Liver (tissue), 9 donors: Measurements from ENCODE around the gene GLP2R. TPM values are rescaled to one million over a fixed set of nuclear protein-coding genes. Genes with fewer than 3 reads are reported as not detected.

Experiments
- DNase-seq: peaks from one replicate; pipeline ENCODE4 v3.0.0-alpha.2; 2017; ENCODE audit warnings: low spot score
- H3K27ac ChIP-seq, 2 donors: one replicate each; pipeline ENCODE4 v1.7.0; 2013; ENCODE audit warnings: inconsistent platforms in 2 of 2, low read length in 2 of 2, control low read depth in 1 of 2, low read depth in 1 of 2, mild to moderate bottlenecking in 1 of 2
- H3K27me3 ChIP-seq, 4 donors: one replicate each; pipeline versions ENCODE4 v1.6.1 to v1.7.0; 2013; ENCODE audit warnings: low read length in 3 of 4, inconsistent platforms in 1 of 4, mild to moderate bottlenecking in 1 of 4, moderate library complexity in 1 of 4; ENCODE audit not compliant: control insufficient read depth in 4 of 4, insufficient read depth in 4 of 4
- H3K36me3 ChIP-seq, 4 donors: one replicate each; pipeline versions ENCODE4 v1.6.1 to v1.7.0; 2013; ENCODE audit warnings: low read length in 3 of 4, mild to moderate bottlenecking in 3 of 4, low read depth in 1 of 4, moderate library complexity in 1 of 4; ENCODE audit not compliant: control insufficient read depth in 4 of 4, insufficient read depth in 3 of 4
- H3K4me1 ChIP-seq, 4 donors: one replicate each; pipeline versions ENCODE4 v1.6.1 to v1.7.0; 2013; ENCODE audit warnings: low read length in 3 of 4, mild to moderate bottlenecking in 3 of 4, moderate library complexity in 1 of 4; ENCODE audit not compliant: control insufficient read depth in 4 of 4, insufficient read depth in 4 of 4
- H3K4me3 ChIP-seq, 3 donors: one replicate each; pipeline versions ENCODE4 v1.6.1 to v1.7.0; 2013; ENCODE audit warnings: low read length in 3 of 3, control low read depth in 1 of 3, low read depth in 1 of 3, mild to moderate bottlenecking in 1 of 3
- H3K9ac ChIP-seq, 2 donors: one replicate each; pipeline ENCODE4 v1.7.0; 2013; ENCODE audit warnings: low read length in 2 of 2, mild to moderate bottlenecking in 2 of 2, moderate library complexity in 2 of 2, control low read depth in 1 of 2, low read depth in 1 of 2
- H3K9me3 ChIP-seq, 4 donors: one replicate each; pipeline versions ENCODE4 v1.6.1 to v1.7.0; 2013; ENCODE audit warnings: low read length in 3 of 4; ENCODE audit not compliant: control insufficient read depth in 4 of 4
- EGR1 ChIP-seq, 2 donors: IDR thresholded peaks; 2 replicates each; pipeline ENCODE4 v1.6.1; 2016 to 2018; ENCODE audit warnings: antibody characterized with exemption in 2 of 2, low read depth in 2 of 2
- FOXA1 ChIP-seq: IDR thresholded peaks from 2 replicates; pipeline ENCODE4 v1.6.1; 2016; ENCODE audit warnings: antibody characterized with exemption
- FOXA2 ChIP-seq: IDR thresholded peaks from 2 replicates; pipeline ENCODE4 v1.6.1; 2016; ENCODE audit warnings: antibody characterized with exemption
- GABPA ChIP-seq, 2 donors: IDR thresholded peaks in 1 of 2; conservative IDR thresholded peaks in 1 of 2; 2 replicates each; pipeline ENCODE4 v1.6.1; 2016; ENCODE audit warnings: antibody characterized with exemption in 2 of 2, mild to moderate bottlenecking in 1 of 2, moderate library complexity in 1 of 2
- HNF4A ChIP-seq, 2 donors: conservative IDR thresholded peaks; 2 replicates each; pipeline ENCODE4 v1.6.1; 2016; ENCODE audit warnings: antibody characterized with exemption in 2 of 2, mild to moderate bottlenecking in 2 of 2
- HNF4G ChIP-seq: IDR thresholded peaks from 2 replicates; pipeline ENCODE4 v1.6.1; 2016; ENCODE audit warnings: antibody characterized with exemption
- JUND ChIP-seq, 2 donors: IDR thresholded peaks; 2 replicates each; pipeline ENCODE4 v1.6.1; 2016; ENCODE audit warnings: antibody characterized with exemption in 2 of 2
- NR2F2 ChIP-seq: IDR thresholded peaks from 2 replicates; pipeline ENCODE4 v1.6.1; 2016; ENCODE audit warnings: antibody characterized with exemption
- RAD21 ChIP-seq, 2 donors: IDR thresholded peaks; 2 replicates each; pipeline ENCODE4 v1.6.1; 2016; ENCODE audit warnings: antibody characterized with exemption in 2 of 2, mild to moderate bottlenecking in 2 of 2
- RXRA ChIP-seq, 2 donors: IDR thresholded peaks; 2 replicates each; pipeline ENCODE4 v1.6.1; 2017 to 2018; ENCODE audit warnings: antibody characterized with exemption in 2 of 2, mild to moderate bottlenecking in 1 of 2
- SP1 ChIP-seq: IDR thresholded peaks from 2 replicates; pipeline ENCODE4 v1.6.1; 2018; ENCODE audit warnings: antibody characterized with exemption, mild to moderate bottlenecking
- TAF1 ChIP-seq: conservative IDR thresholded peaks from 2 replicates; pipeline ENCODE4 v1.6.1; 2016; ENCODE audit warnings: antibody characterized with exemption, mild to moderate bottlenecking
- YY1 ChIP-seq: IDR thresholded peaks from 2 replicates; pipeline ENCODE4 v1.6.1; 2016; ENCODE audit warnings: antibody characterized with exemption, mild to moderate bottlenecking
- WGBS: extraction: QIAGEN DNeasy Blood & Tissue Kit; methylation state at CpG from one replicate; pipeline ENCODE4 v1.1.7; 2013; 5-methylcytosine and 5-hydroxymethylcytosine counted together
- polyA plus RNA-seq, 2 donors: library from polyadenylated mRNA; stranded (reverse) in 1 of 2; unstranded in 1 of 2; fragments of 200-250 nt in 1 of 2; fragments of >200 nt in 1 of 2; fragmentation: Nextera tagmentation in 1 of 2; extraction: Ambion mirVana in 1 of 2; gene quantifications; one replicate each; pipeline versions ENCODE4 v1.2.1 to v1.2.3, GENCODE V29; 2013 to 2015
- total RNA-seq, 2 donors: library from RNA; depleted of rRNA; stranded (reverse); fragments of >200 nt; gene quantifications; one replicate each; pipeline ENCODE4 v1.2.3, GENCODE V29; 2014
- TF ChIP-seq, protein P1 (sequence below): IDR thresholded peaks from 2 replicates; pipeline ENCODE4 v1.6.1; 2016; ENCODE audit warnings: antibody characterized with exemption
- TF ChIP-seq, protein P2 (sequence below): fragments of 150-350 bp; IDR thresholded peaks from 2 replicates; pipeline ENCODE4 v1.5.1; 2017; ENCODE audit warnings: improper control_type of control experiment, low read depth, low read length; ENCODE audit not compliant: missing input control
- TF ChIP-seq, protein P3 (sequence below): IDR thresholded peaks from 2 replicates; pipeline ENCODE4 v1.6.1; 2016; ENCODE audit warnings: antibody characterized with exemption, mild to moderate bottlenecking
- TF ChIP-seq, protein P4 (sequence below): IDR thresholded peaks from 2 replicates; pipeline ENCODE4 v1.6.1; 2016; ENCODE audit warnings: antibody characterized with exemption
- donor health status: healthy.
- donor health status: healthy.
- donor health status: healthy.
- donor health status: healthy.
- donor health status: healthy.

GLP2R gene
- total and polyA plus RNA-seq, 4 donors = 0.39 to 1.4 (median 0.58) TPM

DNA sequence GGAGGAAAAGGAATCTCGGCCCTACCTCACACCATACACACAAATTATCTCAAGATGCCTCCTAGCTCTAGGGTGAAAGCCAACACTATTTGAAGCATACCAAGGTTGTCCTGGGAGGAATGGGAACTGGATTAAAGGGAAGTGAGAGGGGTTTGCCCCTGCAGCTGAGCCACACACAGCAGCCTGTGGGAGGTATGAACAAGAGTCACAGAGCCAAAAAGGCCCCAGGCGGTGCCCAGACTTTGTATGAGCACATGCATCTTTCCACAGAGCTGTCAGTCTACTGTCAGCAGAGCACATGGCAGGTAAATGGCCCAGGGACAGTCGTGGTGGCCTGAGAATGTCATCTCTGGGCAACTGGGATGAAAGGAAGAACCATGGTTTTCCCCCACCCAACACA lies 110.4 kb downstream of the GLP2R start (continued):
- TF ChIP-seq RAD21 (IDR thresholded peaks at IDR 0.05) = no peak

DNA sequence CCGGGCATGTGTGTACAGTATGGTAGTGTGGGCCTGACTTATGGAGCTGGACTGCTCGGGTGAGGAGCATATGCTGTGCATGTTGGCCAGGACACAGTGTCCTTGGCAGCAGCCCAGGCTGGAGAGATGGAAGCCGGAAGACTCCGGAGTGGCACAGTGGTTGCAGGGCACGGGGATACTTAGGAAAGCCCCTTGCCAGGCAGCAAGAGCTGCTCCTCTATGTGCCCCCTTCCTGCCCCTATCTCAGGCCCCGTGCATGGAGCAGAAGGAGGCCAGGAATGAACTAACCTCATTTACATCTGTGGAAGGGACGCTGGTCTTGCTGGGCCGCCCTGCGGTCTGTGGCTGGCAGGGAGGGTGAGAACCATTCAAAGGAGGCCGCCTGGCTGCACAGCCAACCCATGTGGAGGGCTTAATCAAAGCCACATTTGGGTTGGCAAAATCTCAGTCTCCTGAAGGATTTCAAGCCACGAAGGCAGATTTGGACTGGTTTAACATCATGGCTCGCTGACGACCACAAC lies 111.6 kb downstream of the GLP2R start:
- peaks cover 0 to 2% (median 0%) of the 10 kb centered on the region in 4 donors for H3K36me3 ChIP-seq
- H3K4me3 ChIP-seq = no peak overlapping the region
- TF ChIP-seq SP1 (no peak), HNF4A (conservative IDR thresholded peaks at IDR 0.05) (no peak), TAF1 (no peak), RXRA (IDR thresholded peaks at IDR 0.05) (no peak), FOXA2 (no peak), YY1 (no peak), NR2F2 (no peak), RAD21 (IDR thresholded peaks at IDR 0.05) (no peak), HNF4G (no peak), FOXA1 (no peak)
- TF ChIP-seq, protein P1, sequence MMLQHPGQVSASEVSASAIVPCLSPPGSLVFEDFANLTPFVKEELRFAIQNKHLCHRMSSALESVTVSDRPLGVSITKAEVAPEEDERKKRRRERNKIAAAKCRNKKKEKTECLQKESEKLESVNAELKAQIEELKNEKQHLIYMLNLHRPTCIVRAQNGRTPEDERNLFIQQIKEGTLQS = no peak
- TF ChIP-seq, protein P2, sequence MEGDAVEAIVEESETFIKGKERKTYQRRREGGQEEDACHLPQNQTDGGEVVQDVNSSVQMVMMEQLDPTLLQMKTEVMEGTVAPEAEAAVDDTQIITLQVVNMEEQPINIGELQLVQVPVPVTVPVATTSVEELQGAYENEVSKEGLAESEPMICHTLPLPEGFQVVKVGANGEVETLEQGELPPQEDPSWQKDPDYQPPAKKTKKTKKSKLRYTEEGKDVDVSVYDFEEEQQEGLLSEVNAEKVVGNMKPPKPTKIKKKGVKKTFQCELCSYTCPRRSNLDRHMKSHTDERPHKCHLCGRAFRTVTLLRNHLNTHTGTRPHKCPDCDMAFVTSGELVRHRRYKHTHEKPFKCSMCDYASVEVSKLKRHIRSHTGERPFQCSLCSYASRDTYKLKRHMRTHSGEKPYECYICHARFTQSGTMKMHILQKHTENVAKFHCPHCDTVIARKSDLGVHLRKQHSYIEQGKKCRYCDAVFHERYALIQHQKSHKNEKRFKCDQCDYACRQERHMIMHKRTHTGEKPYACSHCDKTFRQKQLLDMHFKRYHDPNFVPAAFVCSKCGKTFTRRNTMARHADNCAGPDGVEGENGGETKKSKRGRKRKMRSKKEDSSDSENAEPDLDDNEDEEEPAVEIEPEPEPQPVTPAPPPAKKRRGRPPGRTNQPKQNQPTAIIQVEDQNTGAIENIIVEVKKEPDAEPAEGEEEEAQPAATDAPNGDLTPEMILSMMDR = no peak
- TF ChIP-seq, protein P3, sequence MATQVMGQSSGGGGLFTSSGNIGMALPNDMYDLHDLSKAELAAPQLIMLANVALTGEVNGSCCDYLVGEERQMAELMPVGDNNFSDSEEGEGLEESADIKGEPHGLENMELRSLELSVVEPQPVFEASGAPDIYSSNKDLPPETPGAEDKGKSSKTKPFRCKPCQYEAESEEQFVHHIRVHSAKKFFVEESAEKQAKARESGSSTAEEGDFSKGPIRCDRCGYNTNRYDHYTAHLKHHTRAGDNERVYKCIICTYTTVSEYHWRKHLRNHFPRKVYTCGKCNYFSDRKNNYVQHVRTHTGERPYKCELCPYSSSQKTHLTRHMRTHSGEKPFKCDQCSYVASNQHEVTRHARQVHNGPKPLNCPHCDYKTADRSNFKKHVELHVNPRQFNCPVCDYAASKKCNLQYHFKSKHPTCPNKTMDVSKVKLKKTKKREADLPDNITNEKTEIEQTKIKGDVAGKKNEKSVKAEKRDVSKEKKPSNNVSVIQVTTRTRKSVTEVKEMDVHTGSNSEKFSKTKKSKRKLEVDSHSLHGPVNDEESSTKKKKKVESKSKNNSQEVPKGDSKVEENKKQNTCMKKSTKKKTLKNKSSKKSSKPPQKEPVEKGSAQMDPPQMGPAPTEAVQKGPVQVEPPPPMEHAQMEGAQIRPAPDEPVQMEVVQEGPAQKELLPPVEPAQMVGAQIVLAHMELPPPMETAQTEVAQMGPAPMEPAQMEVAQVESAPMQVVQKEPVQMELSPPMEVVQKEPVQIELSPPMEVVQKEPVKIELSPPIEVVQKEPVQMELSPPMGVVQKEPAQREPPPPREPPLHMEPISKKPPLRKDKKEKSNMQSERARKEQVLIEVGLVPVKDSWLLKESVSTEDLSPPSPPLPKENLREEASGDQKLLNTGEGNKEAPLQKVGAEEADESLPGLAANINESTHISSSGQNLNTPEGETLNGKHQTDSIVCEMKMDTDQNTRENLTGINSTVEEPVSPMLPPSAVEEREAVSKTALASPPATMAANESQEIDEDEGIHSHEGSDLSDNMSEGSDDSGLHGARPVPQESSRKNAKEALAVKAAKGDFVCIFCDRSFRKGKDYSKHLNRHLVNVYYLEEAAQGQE = no peak
- peaks cover 0 to 3% (median under 1%) of the 10 kb centered on the region in 4 donors for H3K9me3 ChIP-seq
- 79% methylated on average over 13 of the region's 13 CpGs for WGBS
- H3K27ac ChIP-seq = no peak overlapping the region
- peaks cover 0 to 6% (median 2%) of the 10 kb centered on the region in 4 donors for H3K27me3 ChIP-seq
- no peak overlapping the region for H3K9ac ChIP-seq
- no peak for DNase-seq
- H3K4me1 ChIP-seq = no peaks in the 10 kb centered on the region

DNA sequence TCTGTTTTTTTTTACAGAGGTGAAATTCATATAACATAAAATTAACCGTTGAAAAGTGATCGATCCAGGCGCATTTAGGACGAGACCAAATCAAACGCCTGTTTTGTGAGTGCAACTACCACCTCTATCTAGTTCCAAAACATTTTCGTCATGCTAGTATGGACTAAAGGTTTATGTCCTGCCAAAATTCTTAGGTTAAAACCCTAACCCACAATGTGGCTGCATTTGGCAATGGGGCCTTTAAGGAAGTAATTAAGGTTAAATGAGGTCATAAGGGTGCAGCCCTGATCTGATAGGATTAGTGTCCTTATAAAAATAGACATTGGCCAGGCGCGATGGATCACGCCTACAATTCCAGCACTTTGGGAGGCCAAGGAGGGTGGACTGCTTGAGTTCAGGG lies 112.2 kb downstream of the GLP2R start:
- Histone ChIP-seq H3K4me1 (no peaks in the 10 kb centered on the region), H3K9me3 (peaks cover 0 to 3% (median under 1%) of the 10 kb centered on the region in 4 donors), H3K36me3 (peaks cover 0 to 2% (median 0%) of the 10 kb centered on the region in 4 donors), H3K9ac (no peak overlapping the region), H3K4me3 (no peak overlapping the region), H3K27me3 (peaks cover 0 to 6% (median 2%) of the 10 kb centered on the region in 4 donors), H3K27ac (no peak overlapping the region)
- WGBS = 93% methylated on average over 9 of the region's 9 CpGs
- no peak for DNase-seq
- no peak for TF ChIP-seq RXRA (IDR thresholded peaks at IDR 0.05)
- no peak for TF ChIP-seq JUND (IDR thresholded peaks at IDR 0.05)
- TF ChIP-seq EGR1 (IDR thresholded peaks at IDR 0.05; ENCODE audit: low read depth in 2 of 2) = no peak
- no peak for TF ChIP-seq YY1
- TF ChIP-seq, protein P2 = no peak
- TF ChIP-seq FOXA1 = no peak
- TF ChIP-seq, protein P1 = no peak
- no peak for TF ChIP-seq NR2F2
- TF ChIP-seq FOXA2 = no peak
- no peak for TF ChIP-seq GABPA (IDR thresholded peaks at IDR 0.05 in 1 of 2, conservative IDR thresholded peaks at IDR 0.05 in 1 of 2)
- TF ChIP-seq, protein P4, sequence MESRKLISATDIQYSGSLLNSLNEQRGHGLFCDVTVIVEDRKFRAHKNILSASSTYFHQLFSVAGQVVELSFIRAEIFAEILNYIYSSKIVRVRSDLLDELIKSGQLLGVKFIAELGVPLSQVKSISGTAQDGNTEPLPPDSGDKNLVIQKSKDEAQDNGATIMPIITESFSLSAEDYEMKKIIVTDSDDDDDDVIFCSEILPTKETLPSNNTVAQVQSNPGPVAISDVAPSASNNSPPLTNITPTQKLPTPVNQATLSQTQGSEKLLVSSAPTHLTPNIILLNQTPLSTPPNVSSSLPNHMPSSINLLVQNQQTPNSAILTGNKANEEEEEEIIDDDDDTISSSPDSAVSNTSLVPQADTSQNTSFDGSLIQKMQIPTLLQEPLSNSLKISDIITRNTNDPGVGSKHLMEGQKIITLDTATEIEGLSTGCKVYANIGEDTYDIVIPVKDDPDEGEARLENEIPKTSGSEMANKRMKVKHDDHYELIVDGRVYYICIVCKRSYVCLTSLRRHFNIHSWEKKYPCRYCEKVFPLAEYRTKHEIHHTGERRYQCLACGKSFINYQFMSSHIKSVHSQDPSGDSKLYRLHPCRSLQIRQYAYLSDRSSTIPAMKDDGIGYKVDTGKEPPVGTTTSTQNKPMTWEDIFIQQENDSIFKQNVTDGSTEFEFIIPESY = no peak
- TF ChIP-seq HNF4A (conservative IDR thresholded peaks at IDR 0.05) = no peak
- no peak for TF ChIP-seq RAD21 (IDR thresholded peaks at IDR 0.05)
